Measurements from ENCODE around the gene ST6GALNAC3.

The ST6GALNAC3 gene

GRCh38 chr1:76669131-76669530 lies 594.6 kb downstream of the ST6GALNAC3 start:
- no peak for DNase-seq

GRCh38 chr1:76669624-76670315 lies 595.2 kb downstream of the ST6GALNAC3 start:
- DNase-seq = no peak

GRCh38 chr1:76674689-76675210 lies 600.2 kb downstream of the ST6GALNAC3 start:
- no peak for DNase-seq

GRCh38 chr1:76677416-76678405 lies 603.2 kb downstream of the ST6GALNAC3 start:
- DNase-seq = no peak

- no peak for DNase-seq
Observed at GRCh38 chr1:76679534-76680152, 605.1 kb downstream of the ST6GALNAC3 start.

- no peak for DNase-seq
Observed at GRCh38 chr1:76680651-76681050, 606.1 kb downstream of the ST6GALNAC3 start.

GRCh38 chr1:76682138-76682537 lies 607.6 kb downstream of the ST6GALNAC3 start:
- no peak for DNase-seq
